ENCODE data around the gene CD226.

CD226 gene

GRCh38 chr18:69814861-69815385 is 132.8 kb downstream of the CD226 start:
- no peak for DNase-seq (ENCODE audit: low spot score)

GRCh38 chr18:69813559-69813958 is 134.1 kb downstream of the CD226 start:
- DNase-seq (ENCODE audit: low spot score): no peak

GRCh38 chr18:69808399-69808798 is 139.3 kb downstream of the CD226 start:
- no peak for DNase-seq (ENCODE audit: low spot score)

- DNase-seq (ENCODE audit: low spot score): no peak
These were observed 142.7 kb downstream of the CD226 start for GRCh38 chr18:69804776-69805501.

Data from kidney capillary endothelial cell (primary cell).